ENCODE results near the gene REV1.

Gene REV1

GRCh38 chr2:99389371-99389770 is 100.4 kb downstream of the REV1 start:
- no peak overlapping the region for H3K56ac ChIP-seq (ENCODE audit: low read length)
- no peaks in the 10 kb centered on the region for H3K79me2 ChIP-seq (ENCODE audit: control insufficient read depth, insufficient read depth, low read length)
- H3K27me3 ChIP-seq (ENCODE audit: insufficient read depth, low read length, poor library complexity), result no peaks in the 10 kb centered on the region
- no peak overlapping the region for H3K27ac ChIP-seq (ENCODE audit: low read depth, low read length)
- H2AK5ac ChIP-seq (ENCODE audit: low read length), result no peak overlapping the region
- H3K4me3 ChIP-seq (ENCODE audit: low read length), result no peak overlapping the region
- DNase-seq, result no peak
- no peak overlapping the region for H3K4ac ChIP-seq (ENCODE audit: low read depth, low read length)
- no peak overlapping the region for H2BK120ac ChIP-seq (ENCODE audit: low read depth, low read length)
- no peak overlapping the region for H3K9ac ChIP-seq (ENCODE audit: low read length)
- H2BK15ac ChIP-seq (replicated peaks; ENCODE audit: low read depth), result no peak overlapping the region
- H3K4me2 ChIP-seq (ENCODE audit: low read length), result no peak overlapping the region
- WGBS (ENCODE audit: extremely low coverage, insufficient coverage, low lambda C conversion rate), result 100% methylated on average over 1 of the region's 2 CpGs
- H3K18ac ChIP-seq (ENCODE audit: low read length), result no peak overlapping the region
- H4K8ac ChIP-seq (ENCODE audit: low read depth, low read length), result no peak overlapping the region
- no peak overlapping the region for H2BK5ac ChIP-seq (ENCODE audit: low read length)
- no peak overlapping the region for H3K23ac ChIP-seq (ENCODE audit: low read length)
- H4K5ac ChIP-seq (ENCODE audit: low read length), result no peak overlapping the region
- H3K79me1 ChIP-seq (ENCODE audit: low read length), result no peaks in the 10 kb centered on the region
- no peaks in the 10 kb centered on the region for H3K4me1 ChIP-seq (ENCODE audit: control insufficient read depth, low read depth, low read length)
- H3K36me3 ChIP-seq (ENCODE audit: control insufficient read depth, insufficient read depth, low read length), result peaks cover 6% of the 10 kb centered on the region

GRCh38 chr2:99388892-99389291 is 100.9 kb downstream of the REV1 start:
- WGBS (ENCODE audit: extremely low coverage, insufficient coverage, low lambda C conversion rate), result no CpG with 5 or more reads among the region's 2 CpGs

GRCh38 chr2:99386011-99386410 is 103.8 kb downstream of the REV1 start:
- Histone ChIP-seq H2BK120ac (ENCODE audit: low read depth, low read length) (no peak overlapping the region), H3K4ac (ENCODE audit: low read depth, low read length) (no peak overlapping the region), H2BK5ac (ENCODE audit: low read length) (no peak overlapping the region), H2BK15ac (replicated peaks; ENCODE audit: low read depth) (no peak overlapping the region), H3K4me2 (ENCODE audit: low read length) (no peak overlapping the region), H3K79me1 (ENCODE audit: low read length) (no peaks in the 10 kb centered on the region), H3K36me3 (ENCODE audit: control insufficient read depth, insufficient read depth, low read length) (peaks cover 2% of the 10 kb centered on the region), H3K27ac (ENCODE audit: low read depth, low read length) (no peak overlapping the region), H3K56ac (ENCODE audit: low read length) (no peak overlapping the region), H3K4me3 (ENCODE audit: low read length) (no peak overlapping the region), H3K9ac (ENCODE audit: low read length) (no peak overlapping the region), H3K18ac (ENCODE audit: low read length) (no peak overlapping the region), H4K8ac (ENCODE audit: low read depth, low read length) (no peak overlapping the region), H2AK5ac (ENCODE audit: low read length) (no peak overlapping the region), H3K4me1 (ENCODE audit: control insufficient read depth, low read depth, low read length) (no peaks in the 10 kb centered on the region), H4K5ac (ENCODE audit: low read length) (no peak overlapping the region), H3K79me2 (ENCODE audit: control insufficient read depth, insufficient read depth, low read length) (no peaks in the 10 kb centered on the region), H3K23ac (ENCODE audit: low read length) (no peak overlapping the region), H3K27me3 (ENCODE audit: insufficient read depth, low read length, poor library complexity) (no peaks in the 10 kb centered on the region)
- DNase-seq, result no peak
- no CpG with 5 or more reads among the region's 2 CpGs for WGBS (ENCODE audit: extremely low coverage, insufficient coverage, low lambda C conversion rate)

More at GRCh38 chr2:99388892-99389291, 100.9 kb downstream of the REV1 start:
- Histone ChIP-seq H3K4me2 (ENCODE audit: low read length) (no peak overlapping the region), H3K27me3 (ENCODE audit: insufficient read depth, low read length, poor library complexity) (no peaks in the 10 kb centered on the region), H3K18ac (ENCODE audit: low read length) (no peak overlapping the region), H3K4me3 (ENCODE audit: low read length) (no peak overlapping the region), H3K4me1 (ENCODE audit: control insufficient read depth, low read depth, low read length) (no peaks in the 10 kb centered on the region), H3K79me2 (ENCODE audit: control insufficient read depth, insufficient read depth, low read length) (no peaks in the 10 kb centered on the region), H2BK5ac (ENCODE audit: low read length) (no peak overlapping the region), H3K9ac (ENCODE audit: low read length) (no peak overlapping the region), H4K5ac (ENCODE audit: low read length) (no peak overlapping the region), H3K4ac (ENCODE audit: low read depth, low read length) (no peak overlapping the region), H3K36me3 (ENCODE audit: control insufficient read depth, insufficient read depth, low read length) (peaks cover 6% of the 10 kb centered on the region), H3K23ac (ENCODE audit: low read length) (no peak overlapping the region), H3K27ac (ENCODE audit: low read depth, low read length) (no peak overlapping the region), H3K79me1 (ENCODE audit: low read length) (no peaks in the 10 kb centered on the region), H3K56ac (ENCODE audit: low read length) (no peak overlapping the region), H2BK120ac (ENCODE audit: low read depth, low read length) (no peak overlapping the region), H2BK15ac (replicated peaks; ENCODE audit: low read depth) (no peak overlapping the region), H2AK5ac (ENCODE audit: low read length) (no peak overlapping the region), H4K8ac (ENCODE audit: low read depth, low read length) (no peak overlapping the region)
- no peak for DNase-seq

GRCh38 chr2:99382143-99382542 is 107.7 kb downstream of the REV1 start:
- Histone ChIP-seq H3K18ac (ENCODE audit: low read length) (no peak overlapping the region), H3K27me3 (ENCODE audit: insufficient read depth, low read length, poor library complexity) (no peaks in the 10 kb centered on the region), H2BK15ac (replicated peaks; ENCODE audit: low read depth) (no peak overlapping the region), H3K9ac (ENCODE audit: low read length) (no peak overlapping the region), H3K36me3 (ENCODE audit: control insufficient read depth, insufficient read depth, low read length) (peaks cover 2% of the 10 kb centered on the region), H3K79me1 (ENCODE audit: low read length) (no peaks in the 10 kb centered on the region), H4K5ac (ENCODE audit: low read length) (no peak overlapping the region), H4K8ac (ENCODE audit: low read depth, low read length) (no peak overlapping the region), H3K4me2 (ENCODE audit: low read length) (no peak overlapping the region), H3K4me1 (ENCODE audit: control insufficient read depth, low read depth, low read length) (no peaks in the 10 kb centered on the region), H3K4ac (ENCODE audit: low read depth, low read length) (no peak overlapping the region), H3K27ac (ENCODE audit: low read depth, low read length) (no peak overlapping the region), H3K79me2 (ENCODE audit: control insufficient read depth, insufficient read depth, low read length) (no peaks in the 10 kb centered on the region), H2BK120ac (ENCODE audit: low read depth, low read length) (no peak overlapping the region), H3K4me3 (ENCODE audit: low read length) (no peak overlapping the region), H3K23ac (ENCODE audit: low read length) (no peak overlapping the region), H2AK5ac (ENCODE audit: low read length) (no peak overlapping the region), H3K56ac (ENCODE audit: low read length) (no peak overlapping the region), H2BK5ac (ENCODE audit: low read length) (no peak overlapping the region)
- DNase-seq, result no peak
- WGBS (ENCODE audit: extremely low coverage, insufficient coverage, low lambda C conversion rate), result no CpG with 5 or more reads among the region's 2 CpGs

GRCh38 chr2:99380376-99381010 is 109.3 kb downstream of the REV1 start:
- H3K4me3 ChIP-seq (ENCODE audit: low read length), result no peak overlapping the region
- no peaks in the 10 kb centered on the region for H3K79me2 ChIP-seq (ENCODE audit: control insufficient read depth, insufficient read depth, low read length)
- peaks cover 2% of the 10 kb centered on the region for H3K36me3 ChIP-seq (ENCODE audit: control insufficient read depth, insufficient read depth, low read length)
- H2AK5ac ChIP-seq (ENCODE audit: low read length), result no peak overlapping the region
- no peak overlapping the region for H3K18ac ChIP-seq (ENCODE audit: low read length)
- no peak overlapping the region for H4K5ac ChIP-seq (ENCODE audit: low read length)
- no peak overlapping the region for H3K23ac ChIP-seq (ENCODE audit: low read length)
- no peak overlapping the region for H2BK120ac ChIP-seq (ENCODE audit: low read depth, low read length)
- no peak overlapping the region for H3K27ac ChIP-seq (ENCODE audit: low read depth, low read length)
- no peak overlapping the region for H3K9ac ChIP-seq (ENCODE audit: low read length)
- WGBS (ENCODE audit: extremely low coverage, insufficient coverage, low lambda C conversion rate), result no CpG with 5 or more reads among the region's 3 CpGs
- no peak overlapping the region for H3K56ac ChIP-seq (ENCODE audit: low read length)
- no peak overlapping the region for H4K8ac ChIP-seq (ENCODE audit: low read depth, low read length)
- no peak for DNase-seq
- no peak overlapping the region for H3K4ac ChIP-seq (ENCODE audit: low read depth, low read length)
- H3K4me2 ChIP-seq (ENCODE audit: low read length), result no peak overlapping the region
- no peaks in the 10 kb centered on the region for H3K27me3 ChIP-seq (ENCODE audit: insufficient read depth, low read length, poor library complexity)
- H3K4me1 ChIP-seq (ENCODE audit: control insufficient read depth, low read depth, low read length), result no peaks in the 10 kb centered on the region
- H2BK5ac ChIP-seq (ENCODE audit: low read length), result no peak overlapping the region
- no peaks in the 10 kb centered on the region for H3K79me1 ChIP-seq (ENCODE audit: low read length)
- no peak overlapping the region for H2BK15ac ChIP-seq (replicated peaks; ENCODE audit: low read depth)

- no peak overlapping the region for H4K5ac ChIP-seq (ENCODE audit: low read length)
- H3K27me3 ChIP-seq (ENCODE audit: insufficient read depth, low read length, poor library complexity), result no peaks in the 10 kb centered on the region
- H3K4me3 ChIP-seq (ENCODE audit: low read length), result no peak overlapping the region
- no peak overlapping the region for H2BK15ac ChIP-seq (replicated peaks; ENCODE audit: low read depth)
- H3K79me2 ChIP-seq (ENCODE audit: control insufficient read depth, insufficient read depth, low read length), result no peaks in the 10 kb centered on the region
- no peak overlapping the region for H3K18ac ChIP-seq (ENCODE audit: low read length)
- H3K36me3 ChIP-seq (ENCODE audit: control insufficient read depth, insufficient read depth, low read length), result peaks cover 3% of the 10 kb centered on the region
- H4K8ac ChIP-seq (ENCODE audit: low read depth, low read length), result no peak overlapping the region
- H2BK120ac ChIP-seq (ENCODE audit: low read depth, low read length), result no peak overlapping the region
- H3K4ac ChIP-seq (ENCODE audit: low read depth, low read length), result no peak overlapping the region
- no peak overlapping the region for H3K27ac ChIP-seq (ENCODE audit: low read depth, low read length)
- no peak overlapping the region for H2BK5ac ChIP-seq (ENCODE audit: low read length)
- no peak overlapping the region for H3K23ac ChIP-seq (ENCODE audit: low read length)
- H3K4me2 ChIP-seq (ENCODE audit: low read length), result no peak overlapping the region
- H2AK5ac ChIP-seq (ENCODE audit: low read length), result no peak overlapping the region
- no peak for DNase-seq
- H3K56ac ChIP-seq (ENCODE audit: low read length), result no peak overlapping the region
- no CpG with 5 or more reads among the region's 1 CpG for WGBS (ENCODE audit: extremely low coverage, insufficient coverage, low lambda C conversion rate)
- no peak overlapping the region for H3K9ac ChIP-seq (ENCODE audit: low read length)
- H3K79me1 ChIP-seq (ENCODE audit: low read length), result no peaks in the 10 kb centered on the region
- no peaks in the 10 kb centered on the region for H3K4me1 ChIP-seq (ENCODE audit: control insufficient read depth, low read depth, low read length)
Measured at GRCh38 chr2:99377879-99378278, 111.9 kb downstream of the REV1 start.
